ENCODE measurements around the gene ZP4. TPM values are rescaled to one million over a fixed set of nuclear protein-coding genes. Genes with fewer than 3 reads are reported as not detected.

ZP4 gene
- total and polyA plus RNA-seq, 4 donors: not detected

DNA sequence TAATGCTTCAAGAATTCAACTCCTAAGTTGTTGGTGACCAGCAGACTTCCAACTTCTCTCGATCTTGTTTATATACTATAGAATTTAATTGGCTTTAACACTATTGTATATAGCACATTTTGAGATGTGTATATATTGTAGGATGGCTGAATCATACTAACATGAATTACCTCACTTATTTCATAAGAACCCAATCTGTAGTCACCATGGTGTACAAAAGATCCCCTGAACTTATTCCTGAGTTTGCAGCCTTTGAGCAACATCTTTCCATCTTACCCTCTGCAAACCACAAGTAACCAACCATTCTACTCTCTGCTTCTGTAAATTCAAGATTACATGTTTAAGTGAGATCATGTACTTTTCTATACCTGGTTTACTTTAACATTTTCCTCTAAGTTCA lies 12.3 kb downstream of the ZP4 start:
- Histone ChIP-seq H3K4me1 (ENCODE audit: control insufficient read depth in 5 of 5, insufficient read depth in 5 of 5, low read length in 5 of 5) (no peaks in the 10 kb centered on the region), H3K27ac (ENCODE audit: low read depth in 1 of 2, low read length in 1 of 2) (no peak overlapping the region), H3K9me3 (ENCODE audit: control insufficient read depth in 4 of 4, insufficient read depth in 3 of 4, low read length in 3 of 4) (no peaks in the 10 kb centered on the region), H3K27me3 (ENCODE audit: control insufficient read depth in 3 of 3, insufficient read depth in 3 of 3, low read length in 2 of 3) (no peaks in the 10 kb centered on the region), H3K4me3 (no peak overlapping the region), H3K9ac (ENCODE audit: insufficient read depth in 1 of 2, low read length in 2 of 2) (no peak overlapping the region), H3K36me3 (ENCODE audit: control insufficient read depth in 4 of 4, insufficient read depth in 4 of 4, low read length in 4 of 4) (no peaks in the 10 kb centered on the region)
- TF ChIP-seq CTCF (IDR thresholded peaks at IDR 0.05; ENCODE audit: control extremely low read depth, extremely low read depth): no peak
- ATAC-seq (ENCODE audit: insufficient read depth, low FRiP score) (no peak), DNase-seq (no peak)
- WGBS, 2 donors: 38 to 73% methylated on average over 1 of the region's 1 CpG

GRCh38 chr1:237877631-237878030 lies 13.1 kb downstream of the ZP4 start:
- DNase-seq: peak in 1 of 3 donors; percentile 25
- H3K27me3 ChIP-seq (ENCODE audit: control insufficient read depth in 3 of 3, insufficient read depth in 3 of 3, low read length in 2 of 3): no peaks in the 10 kb centered on the region
- no peaks in the 10 kb centered on the region for H3K9me3 ChIP-seq (ENCODE audit: control insufficient read depth in 4 of 4, insufficient read depth in 3 of 4, low read length in 3 of 4)
- H3K9ac ChIP-seq (ENCODE audit: insufficient read depth in 1 of 2, low read length in 2 of 2): no peak overlapping the region
- no peaks in the 10 kb centered on the region for H3K36me3 ChIP-seq (ENCODE audit: control insufficient read depth in 4 of 4, insufficient read depth in 4 of 4, low read length in 4 of 4)
- TF ChIP-seq CTCF (IDR thresholded peaks at IDR 0.05; ENCODE audit: control extremely low read depth, extremely low read depth): no peak
- WGBS, 2 donors: 48 to 83% methylated on average over 4 of the region's 4 CpGs
- H3K4me3 ChIP-seq: no peak overlapping the region
- H3K27ac ChIP-seq (ENCODE audit: low read depth in 1 of 2, low read length in 1 of 2): no peak overlapping the region
- ATAC-seq (ENCODE audit: insufficient read depth, low FRiP score): no peak
- H3K4me1 ChIP-seq (ENCODE audit: control insufficient read depth in 5 of 5, insufficient read depth in 5 of 5, low read length in 5 of 5): no peaks in the 10 kb centered on the region

DNA sequence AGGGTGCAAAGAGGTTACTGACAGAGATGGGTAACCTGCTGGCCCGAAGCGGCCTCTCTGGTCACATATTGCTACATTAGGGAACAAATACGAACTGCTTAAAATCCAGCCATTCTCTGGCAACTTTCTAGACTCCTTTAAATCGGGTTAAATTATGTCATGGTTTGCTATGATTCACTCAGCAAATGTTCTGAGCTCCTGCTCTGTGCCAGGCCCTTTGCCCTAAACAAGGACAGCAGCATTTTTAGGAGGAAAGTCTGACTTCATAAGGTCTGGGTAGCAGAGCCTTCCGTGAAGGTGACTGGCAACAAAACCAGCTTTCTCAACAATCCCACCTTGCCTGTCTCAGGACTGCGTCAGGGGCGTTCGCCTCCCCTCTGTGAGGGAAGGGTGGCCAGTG lies 15.4 kb downstream of the ZP4 start:
- Histone ChIP-seq H3K9me3 (ENCODE audit: control insufficient read depth in 4 of 4, insufficient read depth in 3 of 4, low read length in 3 of 4) (no peaks in the 10 kb centered on the region), H3K27me3 (ENCODE audit: control insufficient read depth in 3 of 3, insufficient read depth in 3 of 3, low read length in 2 of 3) (no peaks in the 10 kb centered on the region), H3K4me1 (ENCODE audit: control insufficient read depth in 5 of 5, insufficient read depth in 5 of 5, low read length in 5 of 5) (no peaks in the 10 kb centered on the region), H3K36me3 (ENCODE audit: control insufficient read depth in 4 of 4, insufficient read depth in 4 of 4, low read length in 4 of 4) (no peaks in the 10 kb centered on the region), H3K27ac (ENCODE audit: low read depth in 1 of 2, low read length in 1 of 2) (no peak overlapping the region), H3K4me3 (no peak overlapping the region), H3K9ac (ENCODE audit: insufficient read depth in 1 of 2, low read length in 2 of 2) (no peak overlapping the region)
- 91% methylated on average over 8 of the region's 8 CpGs for WGBS, 2 donors
- ATAC-seq (ENCODE audit: insufficient read depth, low FRiP score) (no peak), DNase-seq (no peak)
- TF ChIP-seq CTCF (IDR thresholded peaks at IDR 0.05; ENCODE audit: control extremely low read depth, extremely low read depth): no peak

GRCh38 chr1:237873487-237874211 lies 17.1 kb downstream of the ZP4 start:
- H3K36me3 ChIP-seq (ENCODE audit: control insufficient read depth in 4 of 4, insufficient read depth in 4 of 4, low read length in 4 of 4): no peaks in the 10 kb centered on the region
- DNase-seq (no peak), ATAC-seq (ENCODE audit: insufficient read depth, low FRiP score) (no peak)
- no peak overlapping the region for H3K4me3 ChIP-seq
- H3K9ac ChIP-seq (ENCODE audit: insufficient read depth in 1 of 2, low read length in 2 of 2): no peak overlapping the region
- no peaks in the 10 kb centered on the region for H3K9me3 ChIP-seq (ENCODE audit: control insufficient read depth in 4 of 4, insufficient read depth in 3 of 4, low read length in 3 of 4)
- TF ChIP-seq CTCF (IDR thresholded peaks at IDR 0.05; ENCODE audit: control extremely low read depth, extremely low read depth): no peak
- no peaks in the 10 kb centered on the region for H3K27me3 ChIP-seq (ENCODE audit: control insufficient read depth in 3 of 3, insufficient read depth in 3 of 3, low read length in 2 of 3)
- no peaks in the 10 kb centered on the region for H3K4me1 ChIP-seq (ENCODE audit: control insufficient read depth in 5 of 5, insufficient read depth in 5 of 5, low read length in 5 of 5)
- WGBS, 2 donors: 62 to 75% methylated on average over 4 of the region's 4 CpGs
- H3K27ac ChIP-seq (ENCODE audit: low read depth in 1 of 2, low read length in 1 of 2): no peak overlapping the region
